AG04450 (cell line): ENCODE results near the gene ZNF236. TPM values are rescaled to one million over a fixed set of nuclear protein-coding genes. Genes with fewer than 3 reads are reported as not detected.
A peak's percentile ranks its signal among the peaks of the same experiment; 100 is the strongest.

Experiments used
- CTCF ChIA-PET: fragments of 300-600, 350-600 bp; formaldehyde crosslinking; extraction: SDS; loops from one replicate; lab custom pipeline; 2022; ENCODE audit warnings: antibody characterized with exemption, inconsistent platforms; lab: Charles Lee
- POLR2A ChIA-PET: fragments of 350-600 bp; formaldehyde crosslinking; extraction: SDS; loops from one replicate; lab custom pipeline; 2021; ENCODE audit warnings: antibody characterized with exemption, inconsistent platforms; lab: Yijun Ruan, JAX
- DNase-seq: peaks from one replicate; pipeline ENCODE4 v3.0.0-alpha.2; 2011; ENCODE audit warnings: low read depth, low spot score
- H3K27ac ChIP-seq: one replicate; pipeline ENCODE4 v1.5.1; 2012; ENCODE audit warnings: low read depth, low read length, control low read depth
- H3K27me3 ChIP-seq: one replicate; pipeline ENCODE4 v1.6.0; 2012; ENCODE audit warnings: low read length; ENCODE audit not compliant: control insufficient read depth, insufficient read depth
- H3K4me3 ChIP-seq: 2 replicates; pipeline ENCODE4 v1.5.1; 2011; ENCODE audit warnings: mild to moderate bottlenecking, low read depth, low read length, control low read depth
- H3K9me3 ChIP-seq: 2 replicates; pipeline ENCODE4 v1.5.1; 2012; ENCODE audit warnings: low read length; ENCODE audit not compliant: control insufficient read depth, insufficient read depth
- CTCF ChIP-seq: IDR thresholded peaks from 2 replicates; pipeline ENCODE4 v1.5.1; 2011; ENCODE audit warnings: low read depth, low read length, control low read depth, inconsistent platforms
- polyA plus RNA-seq: library from polyadenylated mRNA; depleted of rRNA; stranded (reverse); fragments of >200 nt; gene quantifications from 2 replicates; pipeline ENCODE4 v1.2.3, GENCODE V29; 2011

ZNF236 gene
- polyA plus RNA-seq, 1 experiment, result 5.3 TPM

GRCh38 chr18:76874642-76875389 is 52.5 kb downstream of the ZNF236 start:
- no peaks in the 10 kb centered on the region for H3K9me3 ChIP-seq
- TF ChIP-seq CTCF, result no peak
- H3K27ac ChIP-seq, result no peak overlapping the region
- CTCF ChIA-PET, result no interaction called here
- no peak for DNase-seq
- H3K4me3 ChIP-seq, result no peak overlapping the region
- POLR2A ChIA-PET, result no interaction called here
- no peaks in the 10 kb centered on the region for H3K27me3 ChIP-seq

GRCh38 chr18:76875390-76876325 is 53.3 kb downstream of the ZNF236 start:
- Histone ChIP-seq H3K27me3 (no peaks in the 10 kb centered on the region), H3K9me3 (no peaks in the 10 kb centered on the region), H3K4me3 (no peak overlapping the region), H3K27ac (no peak overlapping the region)
- ChIA-PET POLR2A (no interaction called here), CTCF (interaction anchor here (1.4 to 1.6 kb wide), 4 partner anchors 15 to 108 kb away, joined by 3 to 7 read pairs (median 5); no protein-coding TSS in a partner anchor)
- DNase-seq, result no peak
- peak; percentile 69 for TF ChIP-seq CTCF

- Histone ChIP-seq H3K4me3 (no peak overlapping the region), H3K27ac (no peak overlapping the region), H3K27me3 (no peaks in the 10 kb centered on the region), H3K9me3 (no peaks in the 10 kb centered on the region)
- CTCF ChIA-PET, result interaction anchor here (1.3 kb wide), 1 partner anchor 105 kb away, joined by 4 read pairs; no protein-coding TSS in a partner anchor
- POLR2A ChIA-PET, result no interaction called here
- TF ChIP-seq CTCF, result no peak
- DNase-seq, result no peak
Observed at GRCh38 chr18:76878426-76878825, 56.1 kb downstream of the ZNF236 start.

GRCh38 chr18:76880026-76880425 is 57.7 kb downstream of the ZNF236 start:
- DNase-seq, result no peak
- Histone ChIP-seq H3K4me3 (no peak overlapping the region), H3K9me3 (no peaks in the 10 kb centered on the region), H3K27me3 (no peaks in the 10 kb centered on the region), H3K27ac (no peak overlapping the region)
- ChIA-PET CTCF (no interaction called here), POLR2A (no interaction called here)
- no peak for TF ChIP-seq CTCF
